HG02884 (cell line): ENCODE measurements around the gene PATE4.

Source experiments
- ATAC-seq: cut with Tn5 transposase; IDR thresholded peaks from one replicate; pipeline ENCODE4 v1.9.1; 2021; ENCODE audit warnings: mild to moderate bottlenecking, moderate library complexity; ENCODE audit not compliant: unreplicated experiment

Gene PATE4

DNA sequence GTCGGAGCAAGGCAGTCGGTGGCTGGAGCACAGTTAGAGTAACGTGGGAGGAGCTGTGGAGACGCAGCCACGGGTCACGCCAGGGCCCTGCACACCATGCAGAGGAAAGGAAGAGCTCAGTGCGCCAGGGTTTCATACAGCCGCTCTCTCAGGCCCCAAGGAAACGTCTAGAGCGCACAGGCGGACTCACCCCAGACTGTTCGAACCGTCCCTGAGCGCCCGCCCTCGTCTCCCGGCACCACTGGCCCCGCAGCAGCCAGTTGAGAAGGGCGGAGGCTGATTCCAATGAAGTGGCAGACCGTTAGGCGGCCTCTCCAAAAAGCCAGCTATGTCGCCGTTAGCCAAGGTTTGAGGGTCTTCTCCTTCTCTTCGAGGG is 53.9 kb downstream of the PATE4 start:
- peak; percentile 34 for ATAC-seq

DNA sequence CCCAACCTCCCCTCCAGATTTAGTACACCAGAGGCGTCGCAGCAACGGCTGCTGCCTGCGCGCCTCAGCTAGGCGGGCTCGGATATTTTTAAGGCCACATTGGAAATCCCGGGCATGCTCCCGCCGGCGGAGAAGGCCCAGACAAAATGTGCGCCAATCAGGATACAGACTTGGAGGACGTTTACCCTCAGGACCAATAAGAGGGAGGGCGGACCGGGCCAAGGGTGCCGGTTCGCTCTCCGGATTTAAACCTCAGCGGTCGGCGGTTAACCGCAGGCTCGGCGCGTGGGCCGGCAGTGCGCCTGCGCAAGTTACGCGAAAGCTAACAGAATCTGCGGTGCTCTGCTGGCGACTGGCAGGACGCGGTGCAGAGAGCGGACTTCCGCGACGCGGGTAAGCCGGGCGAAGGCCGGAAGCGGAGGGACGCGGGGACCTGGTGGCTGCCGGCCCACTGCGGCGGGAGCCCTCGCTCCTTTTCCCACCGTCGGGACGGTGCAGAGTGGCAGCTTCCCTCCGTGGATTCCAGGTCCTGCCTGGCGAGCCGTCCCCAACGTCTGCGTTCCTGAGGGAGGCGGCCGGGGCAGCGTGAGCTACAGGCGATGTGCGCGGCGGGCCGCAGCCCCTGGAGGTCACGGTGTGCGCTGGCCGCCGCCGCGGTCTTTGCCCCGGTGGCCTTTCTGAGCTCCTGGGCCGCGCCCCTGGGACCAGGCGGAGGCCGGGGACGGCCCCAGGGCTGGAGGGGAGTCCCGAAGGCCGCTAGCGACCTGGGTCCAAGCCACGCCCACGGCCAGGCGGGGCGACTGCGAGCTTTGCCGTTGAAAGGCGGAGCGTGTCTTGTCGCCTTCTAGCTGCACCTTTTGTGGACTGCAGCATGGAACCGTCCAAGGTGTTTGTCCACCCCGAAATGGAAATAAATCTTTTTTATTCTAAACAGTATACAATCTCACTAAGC is 54.5 kb downstream of the PATE4 start, which contains the start of gene HYLS1:
Gene HYLS1 (plus strand): TSS at position 296 of the 952 bp plus-strand sequence. CDS start 11,701 bp downstream, outside the sequence.
- peak; percentile 84 for ATAC-seq
